ENCODE results near the gene ABCA8.
A peak's percentile ranks its signal among the peaks of the same experiment; 100 is the strongest.

ABCA8 gene

GRCh38 chr17:68821860-68822696 lies 133.1 kb downstream of the ABCA8 start:
- peak; percentile 42 for DNase-seq

- DNase-seq = no peak
These were observed 134.2 kb downstream of the ABCA8 start for GRCh38 chr17:68820825-68821481.

- DNase-seq = no peak
These were observed 134.7 kb downstream of the ABCA8 start for GRCh38 chr17:68820476-68820824.

- no peak for DNase-seq
These were observed 135.7 kb downstream of the ABCA8 start for GRCh38 chr17:68819465-68819864.

Data from amniotic stem cell (primary cell).